CD4-positive, alpha-beta T cell (primary cell): ENCODE measurements around the gene PXK. TPM values are rescaled to one million over a fixed set of nuclear protein-coding genes. Genes with fewer than 3 reads are reported as not detected.

Experiments
- ATAC-seq: fragments of 200-7000 bp; cut with Tn5 transposase; one replicate; pipeline ENCODE4 v1.10.0; 2022; ENCODE audit warnings: mild to moderate bottlenecking; ENCODE audit not compliant: poor library complexity
- CTCF ChIA-PET: fragments of 350-600 bp; sonication (Branson Sonifier 250); formaldehyde crosslinking; loops from one replicate; lab custom pipeline; 2021; ENCODE audit warnings: antibody characterized with exemption, inconsistent platforms; lab: Charles Lee
- POLR2A ChIA-PET: fragments of 350-600 bp; sonication (Branson Sonifier 250); formaldehyde crosslinking; loops from one replicate; lab custom pipeline; 2021; ENCODE audit warnings: antibody characterized with exemption, inconsistent platforms; lab: Charles Lee
- DNase-seq, 14 experiments: peaks; one replicate each; pipeline ENCODE4 v3.0.0-alpha.2; 2013 to 2020; ENCODE audit warnings: mixed read lengths in 2 of 14
- H3K27ac ChIP-seq, 2 donors: one replicate each; pipeline versions ENCODE4 v1.5.1 to v1.7.0; 2013; ENCODE audit warnings: low read length in 2 of 2, low read depth in 1 of 2, mild to moderate bottlenecking in 1 of 2
- H3K27me3 ChIP-seq, 2 experiments: 1 replicate in 1 of 2; 2 replicates in 1 of 2; pipeline versions ENCODE4 v1.6.1 to v1.7.0; 2013; ENCODE audit warnings: low read length in 2 of 2, control low read depth in 1 of 2, mild to moderate bottlenecking in 1 of 2, moderate library complexity in 1 of 2; ENCODE audit not compliant: insufficient read depth in 2 of 2, control insufficient read depth in 1 of 2
- H3K36me3 ChIP-seq: one replicate; pipeline ENCODE4 v1.6.1; 2013; ENCODE audit warnings: low read length, control low read depth; ENCODE audit not compliant: insufficient read depth
- H3K4me1 ChIP-seq: one replicate; pipeline ENCODE4 v1.6.1; 2013; ENCODE audit warnings: low read length, control low read depth; ENCODE audit not compliant: insufficient read depth
- H3K4me3 ChIP-seq: one replicate; pipeline ENCODE4 v1.5.1; 2013; ENCODE audit warnings: mild to moderate bottlenecking, low read length, moderate library complexity
- H3K9me3 ChIP-seq, 2 experiments: 1 replicate in 1 of 2; 2 replicates in 1 of 2; pipeline versions ENCODE4 v1.6.1 to v1.7.0; 2013; ENCODE audit warnings: low read length in 2 of 2, mild to moderate bottlenecking in 2 of 2, control low read depth in 1 of 2, moderate library complexity in 1 of 2; ENCODE audit not compliant: control insufficient read depth in 1 of 2, insufficient read depth in 1 of 2
- H3K27ac Mint-ChIP-seq: one replicate; pipeline ENCODE4 v1.8.0; 2020; ENCODE audit warnings: mixed read lengths
- H3K27me3 Mint-ChIP-seq: one replicate; pipeline ENCODE4 v1.8.0; 2021; ENCODE audit warnings: mixed read lengths
- H3K36me3 Mint-ChIP-seq: one replicate; pipeline ENCODE4 v1.8.0; 2021; ENCODE audit warnings: low read depth, mixed read lengths
- H3K4me1 Mint-ChIP-seq: one replicate; pipeline ENCODE4 v1.8.0; 2021; ENCODE audit warnings: low read depth, mixed read lengths
- H3K4me3 Mint-ChIP-seq: one replicate; pipeline ENCODE4 v1.8.0; 2020; ENCODE audit warnings: mild to moderate bottlenecking, mixed read lengths
- H3K9me3 Mint-ChIP-seq: one replicate; pipeline ENCODE4 v1.8.0; 2020; ENCODE audit warnings: mixed read lengths
- intact Hi-C, 2 experiments: fragments of 100-400 bp; cut with DNase I in 1 of 2; cut with micrococcal nuclease in 1 of 2; formaldehyde crosslinking; loops; one replicate each; pipeline versions ENCODE4 v1.15.1 to v1.9.0; 2023 to 2025; cut with DNase I, micrococcal nuclease
- total RNA-seq, 174 experiments: library from RNA in 2 of 174; stranded (reverse) in 2 of 174; gene quantifications; one replicate each; pipeline ENCODE4 v1.2.3 and lab custom pipeline; 2021 to 2026
- TF ChIP-seq, protein P1 (sequence below): fragments of 200-600 bp; IDR thresholded peaks from one replicate; pipeline ENCODE4 v1.8.0; 2022; ENCODE audit warnings: antibody characterized with exemption, mild to moderate bottlenecking

The PXK gene
- total RNA-seq, 2 experiments from 2014 or later = 12.5 to 14.8 TPM

DNA sequence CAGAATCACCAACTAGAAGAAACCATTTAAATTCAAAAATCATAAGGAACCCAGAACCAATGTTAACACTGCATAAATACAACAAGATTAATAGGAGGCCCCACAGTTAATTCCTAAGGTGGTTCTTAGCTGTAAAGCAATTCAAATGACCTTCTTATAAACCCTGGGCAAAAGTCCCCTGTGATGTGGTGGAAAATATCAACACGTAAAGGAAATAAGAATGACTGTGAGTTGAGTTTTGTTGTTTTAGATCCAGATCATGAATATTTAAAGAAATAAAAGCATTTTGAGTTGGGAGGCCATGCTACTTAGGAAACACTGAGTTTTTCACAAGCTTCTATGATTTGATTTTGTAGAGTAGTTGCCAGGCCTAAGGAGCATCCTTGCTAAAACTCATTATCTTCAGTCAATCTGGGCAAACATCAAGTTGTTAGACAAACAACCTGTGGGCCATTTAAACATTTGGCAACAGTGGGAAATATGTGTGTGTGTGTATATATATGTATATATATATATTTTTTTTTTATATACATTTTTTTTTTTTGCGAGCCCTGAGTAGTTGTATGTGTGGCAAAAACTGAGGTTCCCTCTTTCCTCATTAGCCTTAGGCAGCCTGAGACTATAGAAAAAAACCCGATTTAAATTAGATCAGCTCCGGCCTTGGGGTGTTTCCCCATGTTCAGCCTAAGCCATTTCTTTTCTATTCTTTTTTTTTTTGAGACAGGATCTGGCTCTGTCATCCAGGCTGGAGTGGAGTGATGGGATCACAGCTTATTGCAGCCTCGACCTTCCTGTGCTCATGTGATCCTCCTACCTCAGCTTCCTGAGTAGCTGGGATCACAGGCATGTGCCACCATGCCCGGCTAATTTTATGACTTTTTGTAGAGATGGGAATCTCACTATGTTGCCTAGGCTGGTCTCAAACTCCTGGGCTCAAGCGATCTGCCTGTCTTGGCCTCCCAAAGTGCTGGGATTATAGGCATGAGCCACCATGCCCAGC lies 8.0 kb upstream of the PXK start:
- Histone ChIP-seq H3K27me3 (no peaks in the 10 kb centered on the region), H3K36me3 (peaks cover 3% of the 10 kb centered on the region), H3K4me3 (no peak overlapping the region), H3K27ac (no peak overlapping the region), H3K4me1 (peaks cover 9% of the 10 kb centered on the region), H3K9me3 (no peaks in the 10 kb centered on the region)
- Mint-ChIP-seq H3K27ac (peak overlapping the region; percentile 81), H3K27me3 (no peaks in the 10 kb centered on the region), H3K4me3 (no peak overlapping the region), H3K4me1 (peaks cover 14% of the 10 kb centered on the region), H3K36me3 (peaks cover 10% of the 10 kb centered on the region), H3K9me3 (no peaks in the 10 kb centered on the region)
- ChIA-PET CTCF (interaction anchor here (0.6 to 1.3 kb wide), 3 partner anchors 19 to 340 kb away, joined by 3 to 5 read pairs (median 5); partner anchors contain the start of genes HTD2, KCTD6 and RPP14), POLR2A (interaction anchor here (0.8 to 1.0 kb wide), 2 partner anchors 8 to 18 kb away, joined by 3 read pairs; partner anchors contain the start of genes HTD2 and PXK)
- intact Hi-C loops = loop anchor here (5.0 kb wide), 1 partner anchor 308 kb away; no protein-coding TSS in a partner anchor
- DNase-seq = peak in 3 of 14 experiments; percentile 22 to 31 (median 22)
- peak; percentile 63 for ATAC-seq
- TF ChIP-seq, protein P1, sequence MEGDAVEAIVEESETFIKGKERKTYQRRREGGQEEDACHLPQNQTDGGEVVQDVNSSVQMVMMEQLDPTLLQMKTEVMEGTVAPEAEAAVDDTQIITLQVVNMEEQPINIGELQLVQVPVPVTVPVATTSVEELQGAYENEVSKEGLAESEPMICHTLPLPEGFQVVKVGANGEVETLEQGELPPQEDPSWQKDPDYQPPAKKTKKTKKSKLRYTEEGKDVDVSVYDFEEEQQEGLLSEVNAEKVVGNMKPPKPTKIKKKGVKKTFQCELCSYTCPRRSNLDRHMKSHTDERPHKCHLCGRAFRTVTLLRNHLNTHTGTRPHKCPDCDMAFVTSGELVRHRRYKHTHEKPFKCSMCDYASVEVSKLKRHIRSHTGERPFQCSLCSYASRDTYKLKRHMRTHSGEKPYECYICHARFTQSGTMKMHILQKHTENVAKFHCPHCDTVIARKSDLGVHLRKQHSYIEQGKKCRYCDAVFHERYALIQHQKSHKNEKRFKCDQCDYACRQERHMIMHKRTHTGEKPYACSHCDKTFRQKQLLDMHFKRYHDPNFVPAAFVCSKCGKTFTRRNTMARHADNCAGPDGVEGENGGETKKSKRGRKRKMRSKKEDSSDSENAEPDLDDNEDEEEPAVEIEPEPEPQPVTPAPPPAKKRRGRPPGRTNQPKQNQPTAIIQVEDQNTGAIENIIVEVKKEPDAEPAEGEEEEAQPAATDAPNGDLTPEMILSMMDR = no peak

DNA sequence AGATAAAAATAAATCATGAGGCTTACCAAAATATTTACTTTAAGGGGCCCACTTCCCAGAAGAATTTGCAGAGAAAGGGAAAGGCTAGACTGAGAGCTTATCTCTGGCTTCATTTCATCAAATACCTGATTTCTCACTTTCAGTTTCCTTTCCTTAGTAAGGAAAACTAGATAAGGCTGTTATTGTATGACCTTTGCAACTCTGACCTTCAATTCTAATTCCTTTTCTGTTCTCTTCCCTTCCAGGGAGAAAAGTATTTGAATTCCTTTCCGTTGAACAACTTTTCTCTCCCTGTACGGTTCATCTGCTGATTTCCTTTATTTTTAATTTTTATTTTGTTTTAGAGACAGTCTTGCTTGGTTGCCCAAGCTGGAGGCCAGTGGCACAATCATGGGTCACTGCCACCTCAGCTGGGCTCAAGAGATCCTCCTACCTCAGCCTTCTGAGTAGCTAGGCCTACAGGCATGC lies 7.1 kb upstream of the PXK start:
- Mint-ChIP-seq H3K27ac (peak overlapping the region; percentile 81), H3K27me3 (no peaks in the 10 kb centered on the region), H3K9me3 (no peaks in the 10 kb centered on the region), H3K4me1 (peaks cover 14% of the 10 kb centered on the region), H3K4me3 (no peak overlapping the region), H3K36me3 (peaks cover 5% of the 10 kb centered on the region)
- ATAC-seq = no peak
- Histone ChIP-seq H3K4me1 (peaks cover 9% of the 10 kb centered on the region), H3K4me3 (no peak overlapping the region), H3K36me3 (no peaks in the 10 kb centered on the region), H3K9me3 (no peaks in the 10 kb centered on the region), H3K27me3 (no peaks in the 10 kb centered on the region), H3K27ac (no peak overlapping the region)
- intact Hi-C loops = no loop called here
- POLR2A ChIA-PET = interaction anchor here (0.8 kb wide), 1 partner anchor 19 kb away, joined by 3 read pairs; the partner anchor contains the start of gene HTD2
- TF ChIP-seq, protein P1 = no peak
- DNase-seq = no peak
- CTCF ChIA-PET = interaction anchor here (0.6 to 1.1 kb wide), 2 partner anchors 166 to 341 kb away, joined by 3 to 5 read pairs; partner anchors contain the start of gene KCTD6

DNA sequence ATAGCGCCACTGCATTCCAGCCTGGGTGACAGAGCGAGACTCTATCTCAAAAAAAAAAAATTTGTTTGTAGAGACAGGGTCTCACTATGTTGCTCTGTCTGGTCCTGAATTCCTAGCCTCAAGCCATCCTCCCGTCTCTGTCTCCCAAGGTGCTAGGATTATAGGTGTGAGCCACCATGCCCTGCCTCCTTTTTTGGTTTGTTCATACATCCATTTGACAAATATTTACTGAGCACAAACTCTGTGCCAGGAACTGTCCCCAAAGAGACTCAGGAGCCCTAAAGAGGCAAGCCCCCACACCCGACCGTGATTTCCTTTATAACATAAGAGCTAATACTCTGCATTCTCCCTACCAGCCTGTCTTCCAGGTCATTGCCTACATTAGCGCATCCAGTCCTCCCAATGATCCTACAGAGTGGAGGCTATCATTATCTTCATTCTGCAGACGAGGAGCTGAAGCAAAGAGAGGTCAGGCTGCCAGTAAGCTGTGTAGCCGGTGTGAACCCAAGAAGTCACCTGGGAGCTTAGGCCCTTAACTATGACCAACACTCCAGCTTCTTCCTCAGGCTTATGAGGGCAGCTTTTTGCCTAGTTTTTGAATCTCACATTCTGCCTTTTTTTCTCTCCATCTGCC lies 6.3 kb upstream of the PXK start:
- no peaks in the 10 kb centered on the region for H3K27me3 Mint-ChIP-seq
- TF ChIP-seq, protein P1 = no peak
- peaks cover 9% of the 10 kb centered on the region for H3K4me1 ChIP-seq
- ChIA-PET POLR2A (interaction anchor here (1.1 kb wide), 1 partner anchor 9 kb away, joined by 3 read pairs; no protein-coding TSS in a partner anchor), CTCF (no interaction called here)
- no peak for ATAC-seq
- no peaks in the 10 kb centered on the region for H3K9me3 ChIP-seq
- H3K27ac Mint-ChIP-seq = peak overlapping the region; percentile 14
- H3K27me3 ChIP-seq = no peaks in the 10 kb centered on the region
- H3K4me3 Mint-ChIP-seq = no peak overlapping the region
- no peaks in the 10 kb centered on the region for H3K9me3 Mint-ChIP-seq
- H3K27ac ChIP-seq = no peak overlapping the region
- no peak overlapping the region for H3K4me3 ChIP-seq
- no peaks in the 10 kb centered on the region for H3K36me3 Mint-ChIP-seq
- DNase-seq = no peak
- intact Hi-C loops = no loop called here
- H3K4me1 Mint-ChIP-seq = peaks cover 14% of the 10 kb centered on the region
- no peaks in the 10 kb centered on the region for H3K36me3 ChIP-seq
